GM18873 (cell line): ENCODE results near the gene GRIN1.

Experiments used
- ATAC-seq: cut with Tn5 transposase; IDR thresholded peaks from one replicate; pipeline ENCODE4 v1.9.1; 2021; ENCODE audit warnings: mild to moderate bottlenecking, moderate library complexity, moderate number of reproducible peaks; ENCODE audit not compliant: unreplicated experiment, low FRiP score

The GRIN1 gene

DNA sequence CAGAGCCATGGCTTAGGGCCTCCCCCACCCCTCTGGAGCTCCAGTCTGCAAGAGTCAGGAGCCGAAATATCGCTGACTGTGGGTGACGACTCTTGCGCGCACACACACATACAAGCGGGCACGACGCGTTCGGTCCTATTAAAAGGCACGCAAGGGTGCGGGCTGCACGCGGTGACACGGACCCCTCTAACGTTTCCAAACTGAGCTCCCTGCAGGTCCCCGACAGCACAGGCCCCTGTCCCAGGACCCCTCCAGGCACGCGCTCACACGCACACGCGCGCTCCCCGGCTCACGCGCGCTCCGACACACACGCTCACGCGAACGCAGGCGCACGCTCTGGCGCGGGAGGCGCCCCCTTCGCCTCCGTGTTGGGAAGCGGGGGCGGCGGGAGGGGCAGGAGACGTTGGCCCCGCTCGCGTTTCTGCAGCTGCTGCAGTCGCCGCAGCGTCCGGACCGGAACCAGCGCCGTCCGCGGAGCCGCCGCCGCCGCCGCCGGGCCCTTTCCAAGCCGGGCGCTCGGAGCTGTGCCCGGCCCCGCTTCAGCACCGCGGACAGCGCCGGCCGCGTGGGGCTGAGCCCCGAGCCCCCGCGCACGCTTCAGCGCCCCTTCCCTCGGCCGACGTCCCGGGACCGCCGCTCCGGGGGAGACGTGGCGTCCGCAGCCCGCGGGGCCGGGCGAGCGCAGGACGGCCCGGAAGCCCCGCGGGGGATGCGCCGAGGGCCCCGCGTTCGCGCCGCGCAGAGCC is at the start of gene GRIN1:
Gene GRIN1 (plus strand): TSS at position 433 of the 746 bp plus-strand sequence. CDS start 333 bp downstream, outside the sequence.
- ATAC-seq, result no peak

DNA sequence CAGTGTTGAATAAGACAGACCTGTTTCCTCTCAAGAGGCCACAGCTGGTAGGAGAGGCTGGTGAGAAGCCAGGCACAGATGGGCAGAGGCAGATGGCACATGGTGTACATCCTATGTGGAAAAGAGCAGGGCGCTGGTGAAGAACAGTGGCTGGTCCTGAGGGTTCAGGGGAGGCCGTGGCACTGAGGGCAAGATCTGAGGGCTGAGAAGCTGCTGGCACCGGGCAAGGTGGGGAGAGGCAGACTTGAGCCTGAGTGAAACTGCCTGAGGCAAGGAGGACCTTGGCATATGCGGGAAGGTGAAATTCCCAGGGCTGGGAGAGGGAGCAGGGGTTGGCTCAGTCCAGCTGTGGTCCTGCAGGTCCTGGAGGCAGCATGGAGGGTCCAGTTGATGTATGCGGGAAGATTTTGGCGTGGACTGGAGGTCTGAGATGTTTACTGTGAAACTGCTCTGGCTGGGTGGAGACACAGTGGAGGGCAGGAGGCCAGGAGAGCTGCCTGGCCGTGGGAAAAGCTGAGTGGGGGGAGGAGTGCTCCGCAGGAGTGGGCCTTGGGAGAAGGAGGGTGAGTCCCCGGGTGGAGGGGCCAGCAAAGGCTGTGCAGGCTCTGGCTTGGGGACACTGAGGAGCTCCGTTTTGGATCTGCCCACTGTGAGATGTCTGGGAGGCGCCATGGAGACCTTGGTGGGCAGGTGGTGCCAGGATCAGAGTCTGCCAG is 49.6 kb upstream of the GRIN1 start:
- ATAC-seq, result no peak

GRCh38 chr9:137095664-137096517 is 43.1 kb upstream of the GRIN1 start:
- peak; percentile 67 for ATAC-seq

DNA sequence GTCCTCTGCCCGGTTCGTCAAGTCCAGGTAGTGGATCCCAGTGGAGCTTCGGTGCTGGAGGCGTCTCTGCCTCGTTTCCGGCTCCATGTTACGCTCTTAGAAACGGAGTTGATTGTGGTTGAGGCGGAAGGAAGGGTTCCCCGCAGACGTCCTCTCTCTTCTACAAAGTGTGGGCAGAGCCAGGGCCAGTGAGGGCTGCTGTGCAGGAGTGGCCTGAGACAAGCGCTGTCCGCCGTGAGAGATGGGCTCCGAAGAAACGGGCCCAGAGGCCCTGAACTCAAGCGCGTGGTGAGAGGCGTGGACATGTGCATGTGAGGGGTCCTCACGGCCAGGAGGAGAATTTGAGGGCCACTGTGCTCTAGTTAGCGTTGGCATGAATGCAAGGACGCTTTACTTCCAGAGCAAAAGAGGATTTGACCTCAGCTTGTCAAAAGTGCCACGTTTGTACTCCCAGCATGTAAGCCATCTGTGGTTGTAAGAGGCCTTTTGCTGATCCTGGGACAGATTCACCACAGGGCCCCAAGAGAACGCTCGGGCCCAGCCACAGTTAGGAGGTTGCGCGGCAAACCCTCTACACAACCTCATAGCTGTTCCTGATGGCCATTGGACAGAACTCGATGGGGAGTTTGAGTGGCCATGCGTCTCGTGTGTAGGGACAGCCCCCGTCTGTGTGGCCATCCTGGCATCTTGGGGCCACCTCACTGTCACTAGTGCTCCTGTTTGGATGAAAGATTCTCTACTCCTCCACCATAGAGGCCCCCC is 42.0 kb upstream of the GRIN1 start:
- no peak for ATAC-seq

DNA sequence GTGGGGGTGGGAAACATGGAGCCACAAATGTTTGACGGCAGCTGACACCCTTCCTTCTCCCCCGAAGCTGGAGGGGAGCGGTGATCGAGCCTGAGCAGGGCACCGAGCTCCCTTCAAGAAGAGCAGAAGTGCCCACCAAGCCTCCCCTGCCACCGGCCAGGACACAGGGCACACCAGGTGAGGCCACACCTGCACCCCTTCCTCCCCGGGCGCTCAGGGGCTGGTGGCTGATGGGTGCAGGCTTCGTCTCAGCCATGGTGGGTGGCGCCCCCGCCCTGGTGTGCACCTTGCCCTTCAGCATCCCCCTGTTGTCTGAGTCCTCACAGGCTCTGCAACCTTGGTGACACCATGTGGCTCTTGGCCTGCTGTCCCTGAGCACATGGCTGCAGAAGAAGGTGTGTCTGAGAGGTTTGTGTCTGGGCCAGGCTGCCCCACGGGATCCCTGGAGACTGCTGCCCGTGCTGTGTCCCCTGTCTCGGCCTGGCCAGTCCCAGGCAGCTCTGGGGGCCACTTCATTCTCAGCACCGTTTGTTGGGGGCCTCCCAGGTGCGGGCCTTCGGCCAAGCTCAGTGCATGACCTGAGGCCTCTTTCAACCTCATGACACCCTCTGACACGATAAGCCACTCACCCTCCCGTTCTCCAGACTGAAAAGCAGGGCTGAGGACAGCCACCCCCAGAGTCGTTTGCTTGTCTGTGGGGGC is 41.0 kb upstream of the GRIN1 start:
- ATAC-seq, result no peak

- ATAC-seq, result no peak
Measured at GRCh38 chr9:137099231-137099630, 39.7 kb upstream of the GRIN1 start.

GRCh38 chr9:137103206-137103999 is 35.6 kb upstream of the GRIN1 start:
- ATAC-seq, result no peak

DNA sequence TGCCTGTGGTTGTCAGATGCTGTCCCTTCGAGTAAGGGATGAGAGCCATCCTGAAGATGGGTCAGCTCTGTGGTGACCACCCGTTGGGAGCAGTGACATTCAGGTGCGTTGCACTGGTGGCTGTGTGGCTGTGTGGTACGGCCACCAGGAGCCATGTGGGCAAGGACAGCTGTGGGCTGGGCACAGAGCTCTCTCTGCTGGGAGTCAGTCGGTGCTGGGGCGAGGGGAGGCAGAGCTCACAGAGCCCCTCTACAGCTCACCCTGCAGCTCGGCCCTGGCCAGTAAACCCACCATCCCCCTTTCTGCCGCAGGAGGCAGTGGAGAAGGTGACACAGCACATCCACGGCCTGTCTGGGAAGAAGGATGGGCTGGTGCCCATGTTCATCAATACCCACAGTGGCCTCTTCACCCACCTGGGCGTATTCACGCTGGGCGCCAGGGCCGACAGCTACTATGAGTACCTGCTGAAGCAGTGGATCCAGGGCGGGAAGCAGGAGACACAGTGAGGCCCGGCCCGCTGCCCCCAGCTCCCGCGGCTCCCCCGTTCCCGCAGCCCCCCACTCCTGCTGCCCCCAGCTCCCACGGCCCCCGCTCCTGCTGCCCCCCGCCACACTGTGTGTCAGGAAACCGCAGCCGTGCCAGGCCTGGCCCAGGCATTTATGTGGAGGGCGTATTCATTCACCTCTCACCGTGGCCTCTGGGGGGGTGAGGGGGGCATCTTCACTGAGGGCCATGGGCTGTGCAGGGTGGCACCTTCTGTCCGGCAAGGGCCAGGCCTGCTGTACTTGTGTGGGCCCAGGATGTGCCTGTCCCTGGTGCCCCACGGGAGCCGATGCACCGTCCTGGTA is 32.9 kb upstream of the GRIN1 start:
- ATAC-seq, result no peak

- ATAC-seq, result no peak
Measured at GRCh38 chr9:137106662-137107250, 32.2 kb upstream of the GRIN1 start.

DNA sequence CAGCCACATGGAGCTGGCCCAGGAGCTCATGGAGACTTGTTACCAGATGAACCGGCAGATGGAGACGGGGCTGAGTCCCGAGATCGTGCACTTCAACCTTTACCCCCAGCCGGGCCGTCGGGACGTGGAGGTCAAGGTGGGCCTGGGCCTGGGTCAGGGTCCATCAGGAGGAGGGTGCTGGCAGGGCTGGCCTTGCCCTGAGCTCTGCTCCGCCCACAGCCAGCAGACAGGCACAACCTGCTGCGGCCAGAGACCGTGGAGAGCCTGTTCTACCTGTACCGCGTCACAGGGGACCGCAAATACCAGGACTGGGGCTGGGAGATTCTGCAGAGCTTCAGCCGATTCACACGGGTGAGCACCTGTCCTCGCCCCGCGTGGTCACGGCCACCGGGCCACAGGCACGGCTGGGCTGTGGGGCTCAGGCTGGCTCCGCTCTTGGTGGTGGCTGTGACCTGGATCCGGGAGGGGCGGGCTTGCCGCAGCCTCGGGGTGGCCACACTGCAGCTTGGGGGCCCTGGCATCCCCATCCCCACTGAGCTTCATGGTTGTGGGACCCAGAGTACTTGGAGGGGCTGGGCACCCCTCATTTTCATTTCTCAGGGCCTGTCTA is 31.5 kb upstream of the GRIN1 start:
- no peak for ATAC-seq

DNA sequence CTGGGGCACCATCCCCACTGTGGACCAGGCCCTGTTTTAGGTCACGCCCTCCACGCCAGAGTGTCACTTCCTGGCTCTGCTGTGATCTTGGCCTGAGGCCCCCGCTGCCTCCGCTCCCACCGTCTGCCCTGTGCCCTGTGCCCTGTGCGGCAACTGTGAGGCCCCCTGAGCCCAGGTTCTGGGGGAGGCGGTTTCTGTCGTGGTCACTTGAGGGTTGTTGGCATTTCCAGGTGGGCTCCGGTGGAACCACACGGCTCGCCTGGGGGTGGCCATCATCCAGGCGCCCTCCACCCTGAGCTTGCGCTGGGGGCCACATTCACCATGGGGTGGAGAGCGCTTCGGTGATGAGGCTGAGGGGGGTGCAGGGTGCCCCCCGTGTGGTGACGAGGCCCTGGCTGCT is 31.0 kb upstream of the GRIN1 start:
- no peak for ATAC-seq

DNA sequence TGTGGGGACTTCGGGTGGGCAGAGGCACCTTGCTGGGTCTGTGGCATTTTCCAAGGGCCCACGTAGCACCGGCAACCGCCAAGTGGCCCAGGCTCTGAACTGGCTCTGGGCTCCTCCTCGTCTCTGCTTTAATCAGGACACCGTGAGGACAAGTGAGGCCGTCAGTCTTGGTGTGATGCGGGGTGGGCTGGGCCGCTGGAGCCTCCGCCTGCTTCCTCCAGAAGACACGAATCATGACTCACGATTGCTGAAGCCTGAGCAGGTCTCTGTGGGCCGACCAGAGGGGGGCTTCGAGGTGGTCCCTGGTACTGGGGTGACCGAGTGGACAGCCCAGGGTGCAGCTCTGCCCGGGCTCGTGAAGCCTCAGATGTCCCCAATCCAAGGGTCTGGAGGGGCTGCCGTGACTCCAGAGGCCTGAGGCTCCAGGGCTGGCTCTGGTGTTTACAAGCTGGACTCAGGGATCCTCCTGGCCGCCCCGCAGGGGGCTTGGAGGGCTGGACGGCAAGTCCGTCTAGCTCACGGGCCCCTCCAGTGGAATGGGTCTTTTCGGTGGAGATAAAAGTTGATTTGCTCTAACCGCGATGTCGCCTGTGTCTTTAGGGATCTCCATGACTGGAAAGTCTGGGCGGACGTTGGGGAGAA is 30.2 kb upstream of the GRIN1 start:
- no peak for ATAC-seq

- ATAC-seq, result no peak
Measured at GRCh38 chr9:137109250-137110146, 29.5 kb upstream of the GRIN1 start.

GRCh38 chr9:137110147-137110910 is 28.6 kb upstream of the GRIN1 start:
- ATAC-seq, result no peak
